Measurements from ENCODE around the gene ZCCHC14. TPM values are rescaled to one million over a fixed set of nuclear protein-coding genes. Genes with fewer than 3 reads are reported as not detected.

ZCCHC14 gene
- total RNA-seq, 1 experiment from 2014 or later = 37.8 TPM

- no peak overlapping the region for H3K4me2 ChIP-seq (ENCODE audit: low read length)
- no TSS peak for BruUV-seq (replicated peaks)
- no peak overlapping the region for H3K4me3 ChIP-seq (replicated peaks in 1 of 2; ENCODE audit: low read depth in 1 of 2, low read length in 2 of 2)
- H2AFZ ChIP-seq (ENCODE audit: low read depth, low read length, poor library complexity, severe bottlenecking) = no peak overlapping the region
- H3K36me3 ChIP-seq (ENCODE audit: control insufficient read depth in 1 of 2, insufficient read depth in 2 of 2, low read length in 2 of 2) = no peaks in the 10 kb centered on the region; a peak in 2 of 4 replicates
- RAD21 ChIA-PET (ENCODE audit: low non-redundant PET in 1 of 2, low total read pairs in 2 of 2, uncharacterized antibody in 2 of 2, unreplicated experiment in 2 of 2) = interaction anchor here in 1 of 2 experiments (0.6 kb wide), 1 partner anchor 149 kb away, joined by 3 read pairs; no protein-coding TSS in a partner anchor
- H4K20me1 ChIP-seq (ENCODE audit: insufficient read depth) = peaks cover 7% of the 10 kb centered on the region; the same call in 1 of the 2 replicates
- no peaks in the 10 kb centered on the region for H3K9me2 ChIP-seq (ENCODE audit: insufficient read depth)
- no peak for TF ChIP-seq POLR2AphosphoS5 (IDR thresholded peaks at IDR 0.05; ENCODE audit: low read depth, low read length)
- intact Hi-C loops (cut with micrococcal nuclease) = no loop called here
- ATAC-seq = no peak
- no peak for DNase-seq (ENCODE audit: low read depth, low spot score)
- no peaks in the 10 kb centered on the region for H3K27me3 ChIP-seq (ENCODE audit: insufficient read depth, low read length)
- H3K9ac ChIP-seq (ENCODE audit: low read length) = no peak overlapping the region
- CTCF ChIA-PET = no interaction called here
- no peaks in the 10 kb centered on the region for H3K9me3 ChIP-seq (ENCODE audit: control insufficient read depth in 1 of 2, insufficient read depth in 1 of 2, low read depth in 1 of 2, low read length in 2 of 2)
- H3K79me2 ChIP-seq (ENCODE audit: insufficient read depth, low read length) = peaks cover 93% of the 10 kb centered on the region
- POLR2A ChIA-PET = no interaction called here
- no peak overlapping the region for H3K27ac ChIP-seq (ENCODE audit: low read depth, low read length)
- peaks cover 8 to 19% of the 10 kb centered on the region in 2 experiments; a peak in 3 of 4 replicates for H3K4me1 ChIP-seq (ENCODE audit: control insufficient read depth in 1 of 2, insufficient read depth in 2 of 2, low read length in 2 of 2)
Observed at GRCh38 chr16:87484487-87485331, 8.1 kb downstream of the ZCCHC14 start.

- intact Hi-C loops (cut with micrococcal nuclease) = no loop called here
- ChIA-PET POLR2A (no interaction called here), CTCF (no interaction called here), RAD21 (ENCODE audit: low non-redundant PET in 1 of 2, low total read pairs in 2 of 2, uncharacterized antibody in 2 of 2, unreplicated experiment in 2 of 2) (no interaction called here)
- Histone ChIP-seq H3K9me2 (ENCODE audit: insufficient read depth) (no peaks in the 10 kb centered on the region), H3K9me3 (ENCODE audit: control insufficient read depth in 1 of 2, insufficient read depth in 1 of 2, low read depth in 1 of 2, low read length in 2 of 2) (no peaks in the 10 kb centered on the region), H3K4me2 (ENCODE audit: low read length) (no peak overlapping the region), H2AFZ (ENCODE audit: low read depth, low read length, poor library complexity, severe bottlenecking) (no peak overlapping the region), H4K20me1 (ENCODE audit: insufficient read depth) (peaks cover 7% of the 10 kb centered on the region; the same call in 1 of the 2 replicates), H3K9ac (ENCODE audit: low read length) (no peak overlapping the region), H3K4me1 (ENCODE audit: control insufficient read depth in 1 of 2, insufficient read depth in 2 of 2, low read length in 2 of 2) (peaks cover 8 to 16% of the 10 kb centered on the region in 2 experiments; a peak in 3 of 4 replicates), H3K36me3 (ENCODE audit: control insufficient read depth in 1 of 2, insufficient read depth in 2 of 2, low read length in 2 of 2) (no peaks in the 10 kb centered on the region; a peak in 2 of 4 replicates), H3K79me2 (ENCODE audit: insufficient read depth, low read length) (peaks cover 92% of the 10 kb centered on the region), H3K4me3 (replicated peaks in 1 of 2; ENCODE audit: low read depth in 1 of 2, low read length in 2 of 2) (no peak overlapping the region), H3K27me3 (ENCODE audit: insufficient read depth, low read length) (no peaks in the 10 kb centered on the region), H3K27ac (ENCODE audit: low read depth, low read length) (no peak overlapping the region)
- TF ChIP-seq EZH2 (IDR thresholded peaks at IDR 0.05) = no peak
- no peak for TF ChIP-seq POLR2A (IDR thresholded peaks at IDR 0.05; ENCODE audit: borderline replicate concordance, extremely low read depth, insufficient read depth, insufficient read length)
- no peak for TF ChIP-seq CEBPB (IDR thresholded peaks at IDR 0.05; ENCODE audit: low read depth)
- TF ChIP-seq JUND (IDR thresholded peaks at IDR 0.05) = no peak
- no peak for TF ChIP-seq ZBTB33 (IDR thresholded peaks at IDR 0.05; ENCODE audit: extremely low read depth, insufficient replicate concordance, low read length)
- TF ChIP-seq EGR1 (IDR thresholded peaks at IDR 0.05; ENCODE audit: low read depth) = no peak
- TF ChIP-seq SP1 (IDR thresholded peaks at IDR 0.05; ENCODE audit: low read depth) = no peak
- TF ChIP-seq ELF1 (IDR thresholded peaks at IDR 0.05; ENCODE audit: borderline replicate concordance, low read depth) = no peak
- TF ChIP-seq MAX (IDR thresholded peaks at IDR 0.05) = no peak
- TF ChIP-seq REST (IDR thresholded peaks at IDR 0.05; ENCODE audit: low read depth) = no peak
- ATAC-seq = no peak
- no TSS peak for BruUV-seq (replicated peaks)
- DNase-seq (ENCODE audit: low read depth, low spot score) = no peak
Observed at GRCh38 chr16:87483481-87483880, 9.3 kb downstream of the ZCCHC14 start.

Data from HCT116 (cell line).